IgD-negative memory B cell (primary cell): ENCODE data around the gene COLEC11. TPM values are rescaled to one million over a fixed set of nuclear protein-coding genes. Genes with fewer than 3 reads are reported as not detected.
"Not testable (repeated sequence)": the region's sequence is repeated elsewhere in the genome, so short reads cannot be mapped to it uniquely, and the experiment has no call there.

Source experiments
- H3K27ac Mint-ChIP-seq, 3 donors: one replicate each; pipeline ENCODE4 v1.8.0; 2020 to 2022; ENCODE audit warnings: mild to moderate bottlenecking in 3 of 3, mixed read lengths in 3 of 3, moderate library complexity in 1 of 3
- H3K27me3 Mint-ChIP-seq: one replicate; pipeline ENCODE4 v1.8.0; 2021; ENCODE audit warnings: mixed read lengths
- H3K36me3 Mint-ChIP-seq: one replicate; pipeline ENCODE4 v1.8.0; 2020; ENCODE audit warnings: mild to moderate bottlenecking, mixed read lengths
- H3K4me1 Mint-ChIP-seq, 3 donors: one replicate each; pipeline ENCODE4 v1.8.0; 2020 to 2022; ENCODE audit warnings: mixed read lengths in 3 of 3, mild to moderate bottlenecking in 1 of 3
- H3K4me3 Mint-ChIP-seq, 4 donors: one replicate each; pipeline ENCODE4 v1.8.0; 2020 to 2022; ENCODE audit warnings: mild to moderate bottlenecking in 4 of 4, mixed read lengths in 4 of 4, moderate library complexity in 3 of 4
- H3K9me3 Mint-ChIP-seq, 3 donors: one replicate each; pipeline ENCODE4 v1.8.0; 2020 to 2021; ENCODE audit warnings: mixed read lengths in 3 of 3, mild to moderate bottlenecking in 1 of 3
- polyA plus RNA-seq: library from polyadenylated mRNA; unstranded; fragments of 300-500 nt; fragmentation: Illumina TruSeq; gene quantifications from one replicate; pipeline ENCODE4 v1.2.3, GENCODE V29; 2021

The COLEC11 gene
- polyA plus RNA-seq, 1 donor from 2014 or later: not detected

DNA sequence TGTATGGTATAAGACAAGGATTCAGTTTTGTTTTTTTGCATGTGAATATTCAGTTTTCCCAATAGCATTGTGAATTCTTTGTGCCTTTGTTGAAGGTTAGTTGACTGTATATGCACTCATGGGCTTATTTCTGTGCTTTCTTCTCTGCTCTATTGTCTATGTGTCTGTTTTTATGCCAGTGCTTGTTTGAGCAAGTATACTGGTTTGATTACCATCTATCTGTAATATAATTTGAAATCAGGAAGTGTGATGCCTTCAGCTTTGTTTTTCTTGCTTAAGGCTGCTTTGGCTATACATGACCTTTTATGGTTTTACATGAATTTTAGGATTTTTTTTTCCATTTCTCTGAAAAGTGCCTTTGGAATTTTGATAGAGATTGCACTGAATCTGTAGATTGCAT lies 23.5 kb downstream of the COLEC11 start:
- H3K27ac Mint-ChIP-seq: no peak overlapping the region
- H3K4me3 Mint-ChIP-seq: no peak overlapping the region
- no peaks in the 10 kb centered on the region for H3K4me1 Mint-ChIP-seq
- H3K9me3 Mint-ChIP-seq: peaks cover 1 to 8% (median 3%) of the 10 kb centered on the region in 3 donors
- H3K36me3 Mint-ChIP-seq: peaks cover 3% of the 10 kb centered on the region
- H3K27me3 Mint-ChIP-seq: no peaks in the 10 kb centered on the region

GRCh38 chr2:3619033-3619432 lies 24.1 kb downstream of the COLEC11 start:
- no peaks in the 10 kb centered on the region for H3K27me3 Mint-ChIP-seq
- H3K4me3 Mint-ChIP-seq: no peak overlapping the region
- peaks cover 1 to 8% (median 2%) of the 10 kb centered on the region in 3 donors for H3K9me3 Mint-ChIP-seq
- peaks cover 2% of the 10 kb centered on the region for H3K36me3 Mint-ChIP-seq
- no peaks in the 10 kb centered on the region for H3K4me1 Mint-ChIP-seq
- H3K27ac Mint-ChIP-seq: peak overlapping the region in 1 of 3 donors; percentile 86

DNA sequence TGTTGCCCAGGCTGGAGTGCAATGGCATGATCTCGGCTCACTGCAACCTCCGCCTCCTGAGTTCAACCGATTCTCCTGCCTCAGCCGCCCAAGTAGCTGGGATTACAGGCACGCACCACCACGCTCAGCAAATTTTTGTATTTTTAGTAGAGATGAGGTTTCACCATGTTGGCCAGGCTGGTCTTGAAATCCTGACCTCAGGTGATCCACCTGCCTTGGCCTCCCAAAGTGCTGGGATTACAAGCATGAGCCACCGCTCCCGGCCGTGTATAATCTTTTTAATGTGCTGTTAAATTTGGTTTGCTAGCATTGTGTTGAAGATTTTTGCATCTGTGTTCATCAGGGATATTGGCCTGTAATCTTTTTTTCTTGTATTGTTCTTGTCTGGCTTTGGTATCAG lies 24.7 kb downstream of the COLEC11 start:
- H3K9me3 Mint-ChIP-seq, H3K4me3 Mint-ChIP-seq, H3K36me3 Mint-ChIP-seq, H3K27me3 Mint-ChIP-seq, H3K4me1 Mint-ChIP-seq: not testable (repeated sequence)
- H3K27ac Mint-ChIP-seq: peak overlapping the region in 1 of 3 donors; percentile 57

DNA sequence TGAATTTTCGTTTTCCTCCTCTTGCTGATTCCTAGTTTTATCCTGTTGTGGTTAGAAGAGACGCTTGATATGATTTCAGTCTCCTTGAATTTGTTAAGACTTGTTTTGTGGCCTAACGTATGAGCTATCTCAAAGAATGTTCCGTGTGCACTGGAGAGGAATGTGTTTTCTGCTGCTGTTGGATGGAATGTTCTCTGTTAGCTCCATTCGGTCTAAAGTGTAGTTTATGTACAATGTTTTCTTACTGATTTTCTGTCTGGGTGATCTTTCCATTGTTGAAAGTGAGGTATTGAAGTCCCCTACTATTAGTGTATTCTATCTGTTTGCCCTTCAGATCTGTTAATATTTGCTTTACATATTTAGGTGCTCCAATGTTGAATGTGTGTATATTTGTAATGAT lies 25.9 kb downstream of the COLEC11 start:
- no peak overlapping the region for H3K27ac Mint-ChIP-seq
- peaks cover 2% of the 10 kb centered on the region for H3K27me3 Mint-ChIP-seq
- no peaks in the 10 kb centered on the region for H3K4me1 Mint-ChIP-seq
- H3K4me3 Mint-ChIP-seq: no peak overlapping the region
- H3K36me3 Mint-ChIP-seq: peaks cover 2% of the 10 kb centered on the region
- H3K9me3 Mint-ChIP-seq: peaks cover 0 to 8% (median 0%) of the 10 kb centered on the region in 3 donors

DNA sequence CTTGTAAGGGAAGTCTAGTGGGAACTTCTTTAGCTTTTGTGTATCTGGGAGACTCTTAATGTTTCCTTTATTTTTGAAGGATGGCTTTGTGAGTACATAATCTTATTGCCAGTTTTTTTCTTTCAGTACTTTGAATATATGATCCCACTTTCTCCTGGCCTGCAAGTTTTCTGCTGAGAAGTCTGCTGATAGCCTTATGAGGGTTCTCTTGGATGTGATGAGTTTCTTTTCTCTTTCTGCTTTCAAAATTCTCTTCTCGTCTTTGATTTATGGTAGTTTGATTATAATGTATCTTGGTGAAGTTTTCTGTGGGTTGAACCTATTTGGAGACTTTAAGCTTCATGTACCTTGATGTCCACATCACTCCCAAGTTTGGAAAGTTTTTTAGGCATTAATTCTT lies 28.1 kb downstream of the COLEC11 start:
- no peaks in the 10 kb centered on the region for H3K4me1 Mint-ChIP-seq
- H3K36me3 Mint-ChIP-seq: peaks cover 2% of the 10 kb centered on the region
- H3K9me3 Mint-ChIP-seq: no peaks in the 10 kb centered on the region
- H3K4me3 Mint-ChIP-seq: no peak overlapping the region
- peaks cover 2% of the 10 kb centered on the region for H3K27me3 Mint-ChIP-seq
- H3K27ac Mint-ChIP-seq: no peak overlapping the region

DNA sequence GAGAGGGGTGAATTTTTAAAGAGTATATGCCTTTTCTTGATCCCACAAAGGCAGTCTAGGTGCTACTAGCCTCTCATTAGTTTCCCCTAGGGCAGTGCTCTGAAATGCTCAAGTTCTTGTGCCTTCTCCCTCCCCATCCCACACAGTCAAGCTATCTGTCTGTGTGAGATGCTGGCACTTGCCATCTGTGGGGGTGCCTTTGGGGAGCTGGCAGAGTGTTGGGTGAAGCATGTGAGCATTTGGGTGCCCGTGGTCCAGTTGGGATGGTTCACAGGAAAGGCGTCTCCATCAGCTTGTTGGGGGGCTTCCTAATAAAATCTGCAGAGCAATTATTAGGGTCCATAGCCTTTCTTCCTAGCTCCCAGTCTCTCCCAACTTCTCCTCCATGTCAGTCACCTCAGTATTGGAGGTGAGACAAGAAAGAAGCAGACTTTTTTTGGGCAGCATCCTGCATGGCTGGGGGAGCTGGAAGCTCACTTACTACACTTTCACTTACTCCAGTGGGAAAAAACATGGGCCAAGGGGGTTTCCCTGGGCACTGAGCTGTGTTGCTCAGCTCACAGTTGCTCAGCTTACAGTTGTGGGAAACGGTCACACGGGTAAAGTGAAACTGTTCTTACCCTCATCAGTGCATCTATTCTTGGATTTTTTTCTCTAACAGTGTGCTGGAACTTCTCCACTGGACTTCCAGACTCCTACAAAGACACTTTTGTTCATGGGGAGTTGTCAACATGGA lies 29.3 kb downstream of the COLEC11 start:
- Mint-ChIP-seq H3K27ac (no peak overlapping the region), H3K9me3 (no peaks in the 10 kb centered on the region), H3K4me1 (no peaks in the 10 kb centered on the region), H3K27me3 (peaks cover 2% of the 10 kb centered on the region), H3K4me3 (no peak overlapping the region), H3K36me3 (peaks cover 2% of the 10 kb centered on the region)

- no peaks in the 10 kb centered on the region for H3K9me3 Mint-ChIP-seq
- H3K4me1 Mint-ChIP-seq: no peaks in the 10 kb centered on the region
- no peak overlapping the region for H3K4me3 Mint-ChIP-seq
- peaks cover 2% of the 10 kb centered on the region for H3K36me3 Mint-ChIP-seq
- H3K27ac Mint-ChIP-seq: peak overlapping the region in 1 of 3 donors; percentile 79
- peaks cover 2% of the 10 kb centered on the region for H3K27me3 Mint-ChIP-seq
Observed at GRCh38 chr2:3625186-3625585, 30.3 kb downstream of the COLEC11 start.

DNA sequence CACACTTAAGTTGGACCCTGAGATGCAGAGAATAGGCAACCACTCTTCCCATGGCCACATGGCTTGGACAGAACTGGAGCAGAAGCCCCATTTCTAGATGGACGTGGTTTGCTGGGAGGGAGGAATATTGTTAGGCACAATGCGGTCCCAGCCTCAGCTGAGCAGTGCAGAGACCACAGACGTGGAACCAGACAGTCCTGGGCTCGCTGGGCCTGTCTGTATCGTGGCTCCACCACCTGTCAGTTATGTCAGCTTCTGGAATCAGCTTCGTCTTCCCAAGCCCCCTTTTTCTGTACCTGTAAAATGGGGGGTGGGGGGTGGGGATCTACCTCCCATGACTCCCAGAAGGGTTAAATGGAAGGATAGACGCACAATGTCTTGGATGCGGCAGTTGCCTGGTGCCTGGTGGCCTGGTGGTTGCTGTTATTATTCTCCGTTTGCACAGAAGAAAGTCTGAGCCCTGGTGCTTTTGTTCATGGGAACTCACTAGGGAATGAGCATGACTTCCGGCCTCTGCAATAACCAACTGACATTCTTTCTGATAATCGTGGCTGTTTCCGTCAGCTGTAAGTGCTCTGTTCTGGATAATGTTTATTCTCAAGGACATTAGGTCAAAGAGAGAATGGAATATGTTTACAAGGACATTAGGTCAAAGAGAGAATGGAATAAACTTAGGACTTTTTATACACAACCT lies 31.4 kb downstream of the COLEC11 start:
- Mint-ChIP-seq H3K9me3 (no peaks in the 10 kb centered on the region), H3K27me3 (peaks cover 2% of the 10 kb centered on the region), H3K4me3 (peak overlapping the region in 1 of 4 donors; percentile 39), H3K36me3 (no peaks in the 10 kb centered on the region), H3K4me1 (no peaks in the 10 kb centered on the region), H3K27ac (no peak overlapping the region)

DNA sequence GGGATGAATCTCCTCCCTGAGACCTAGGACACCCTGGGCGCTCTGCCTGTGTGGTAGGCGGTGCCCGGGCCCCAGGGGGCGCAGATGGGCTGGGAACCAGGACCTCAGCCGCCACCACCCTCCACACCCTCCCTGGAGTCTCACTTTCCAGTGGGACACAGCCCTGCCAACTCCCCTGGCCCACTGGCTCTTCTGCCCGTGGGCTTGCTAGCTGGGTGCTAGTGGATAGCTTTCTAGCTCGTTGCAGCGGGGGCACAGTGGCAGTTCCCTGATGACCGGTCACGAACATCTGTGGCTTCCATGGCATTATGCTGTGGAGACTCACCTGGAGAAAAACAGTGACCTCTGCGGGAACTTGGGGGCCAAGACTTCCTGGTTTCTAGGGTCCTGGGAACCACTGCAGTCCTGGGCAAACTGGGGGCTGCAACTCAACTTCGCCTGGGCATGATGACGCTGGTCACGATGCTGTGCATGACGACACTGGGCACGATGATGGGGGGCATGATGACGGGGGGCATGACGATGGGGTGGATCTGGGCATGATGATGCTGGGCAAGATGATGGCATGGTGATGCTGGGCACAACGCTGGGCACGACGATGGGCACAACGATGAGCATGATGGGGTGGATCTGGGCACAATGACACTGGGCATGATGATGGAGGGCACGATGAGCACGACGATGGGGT lies 32.0 kb downstream of the COLEC11 start:
- Mint-ChIP-seq H3K27me3 (peaks cover 2% of the 10 kb centered on the region), H3K4me3 (no peak overlapping the region), H3K36me3 (no peaks in the 10 kb centered on the region), H3K27ac (no peak overlapping the region), H3K9me3 (no peaks in the 10 kb centered on the region), H3K4me1 (no peaks in the 10 kb centered on the region)

DNA sequence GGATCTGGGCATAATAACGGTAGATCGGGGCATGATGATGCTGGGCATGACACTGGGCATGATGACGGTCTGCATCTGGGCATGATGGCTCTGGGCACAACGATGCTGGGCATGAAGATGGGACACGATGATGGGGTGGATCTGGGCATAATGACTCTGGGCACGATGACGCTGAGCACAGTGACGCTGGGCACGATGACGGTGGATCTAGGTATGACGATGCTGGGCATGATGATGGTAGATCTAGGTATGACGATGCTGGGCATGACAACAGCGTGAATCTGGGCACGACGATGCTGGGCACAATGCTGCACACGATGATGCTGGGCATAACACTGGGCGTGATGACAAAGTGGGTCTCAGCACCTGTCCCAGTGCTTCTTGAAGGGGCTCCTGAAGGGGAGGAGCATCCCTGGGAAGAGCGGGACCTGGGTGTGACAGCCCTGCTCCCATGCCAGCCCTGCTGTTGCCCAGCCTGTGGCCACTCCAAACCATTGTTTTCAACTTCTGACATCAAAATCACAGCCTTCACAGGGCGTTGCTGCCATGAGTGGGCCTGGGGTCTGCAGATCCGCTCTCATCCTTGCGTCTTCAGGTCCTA lies 32.7 kb downstream of the COLEC11 start:
- H3K4me1 Mint-ChIP-seq: no peaks in the 10 kb centered on the region
- no peak overlapping the region for H3K27ac Mint-ChIP-seq

GRCh38 chr2:3628241-3628679 lies 33.3 kb downstream of the COLEC11 start:
- peaks cover 2% of the 10 kb centered on the region for H3K27me3 Mint-ChIP-seq
- H3K4me1 Mint-ChIP-seq: no peaks in the 10 kb centered on the region
- no peaks in the 10 kb centered on the region for H3K36me3 Mint-ChIP-seq
- H3K4me3 Mint-ChIP-seq: no peak overlapping the region
- no peaks in the 10 kb centered on the region for H3K9me3 Mint-ChIP-seq
- H3K27ac Mint-ChIP-seq: no peak overlapping the region

More for the DNA sequence above, 32.7 kb downstream of the COLEC11 start:
- Mint-ChIP-seq H3K36me3 (no peaks in the 10 kb centered on the region), H3K9me3 (no peaks in the 10 kb centered on the region), H3K27me3 (peaks cover 2% of the 10 kb centered on the region), H3K4me3 (no peak overlapping the region)

GRCh38 chr2:3628800-3629199 lies 33.9 kb downstream of the COLEC11 start:
- H3K4me1 Mint-ChIP-seq: no peaks in the 10 kb centered on the region
- H3K27ac Mint-ChIP-seq: no peak overlapping the region
- no peaks in the 10 kb centered on the region for H3K36me3 Mint-ChIP-seq
- peaks cover 2% of the 10 kb centered on the region for H3K27me3 Mint-ChIP-seq
- H3K4me3 Mint-ChIP-seq: no peak overlapping the region
- no peaks in the 10 kb centered on the region for H3K9me3 Mint-ChIP-seq

- H3K4me3 Mint-ChIP-seq: no peak overlapping the region
- H3K4me1 Mint-ChIP-seq: no peaks in the 10 kb centered on the region
- no peaks in the 10 kb centered on the region for H3K27me3 Mint-ChIP-seq
- H3K9me3 Mint-ChIP-seq: no peaks in the 10 kb centered on the region
- no peaks in the 10 kb centered on the region for H3K36me3 Mint-ChIP-seq
- no peak overlapping the region for H3K27ac Mint-ChIP-seq
Observed at GRCh38 chr2:3630631-3631030, 35.7 kb downstream of the COLEC11 start.

DNA sequence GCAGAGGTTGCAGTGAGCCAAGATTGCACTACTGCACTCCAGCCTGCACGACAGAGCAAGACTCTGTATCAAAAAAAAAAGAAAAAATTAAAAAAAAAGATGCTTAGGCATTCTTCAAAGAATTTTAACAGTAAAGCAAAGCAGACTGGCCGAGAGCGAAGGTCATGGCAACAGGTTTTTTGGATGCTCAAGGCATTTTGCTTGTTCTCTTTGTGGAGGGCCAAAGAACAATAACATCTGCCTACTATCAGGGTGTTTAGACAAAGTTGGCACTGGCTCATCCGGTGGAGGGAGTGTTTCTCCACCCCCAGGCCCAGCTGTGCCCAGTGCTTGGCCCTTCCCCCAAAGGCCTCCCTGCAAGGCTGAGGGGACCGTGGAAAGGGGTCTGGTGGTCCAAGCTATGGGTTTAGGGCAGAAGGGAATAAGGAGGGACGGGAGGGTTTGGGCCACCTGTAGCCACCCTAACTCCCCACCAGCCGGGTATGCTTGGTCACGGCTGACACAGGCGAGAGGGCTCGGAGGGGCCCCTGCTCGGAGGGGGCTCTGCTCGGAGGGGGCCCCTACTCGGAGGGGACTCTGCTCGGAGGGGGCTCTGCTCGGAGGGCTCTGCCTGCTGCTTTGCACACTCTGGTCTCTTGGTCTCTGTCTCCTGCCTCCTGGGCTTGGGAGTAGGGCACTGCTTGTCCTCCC lies 36.4 kb downstream of the COLEC11 start:
- H3K4me1 Mint-ChIP-seq: no peaks in the 10 kb centered on the region
- H3K27me3 Mint-ChIP-seq: no peaks in the 10 kb centered on the region
- no peaks in the 10 kb centered on the region for H3K9me3 Mint-ChIP-seq
- peak overlapping the region in 1 of 3 donors; percentile 31 for H3K27ac Mint-ChIP-seq
- H3K36me3 Mint-ChIP-seq: no peaks in the 10 kb centered on the region
- no peak overlapping the region for H3K4me3 Mint-ChIP-seq
